Inflammatory macrophage treated with lipopolysaccharide for 1 hour (primary cell): ENCODE data around the gene STAG1.
"Not testable (repeated sequence)": the region's sequence is repeated elsewhere in the genome, so short reads cannot be mapped to it uniquely, and the experiment has no call there.

Source experiments
- DNase-seq, 2 donors: peaks; one replicate each; pipeline ENCODE4 v3.0.0-alpha.2; 2020 to 2022

STAG1 gene

DNA sequence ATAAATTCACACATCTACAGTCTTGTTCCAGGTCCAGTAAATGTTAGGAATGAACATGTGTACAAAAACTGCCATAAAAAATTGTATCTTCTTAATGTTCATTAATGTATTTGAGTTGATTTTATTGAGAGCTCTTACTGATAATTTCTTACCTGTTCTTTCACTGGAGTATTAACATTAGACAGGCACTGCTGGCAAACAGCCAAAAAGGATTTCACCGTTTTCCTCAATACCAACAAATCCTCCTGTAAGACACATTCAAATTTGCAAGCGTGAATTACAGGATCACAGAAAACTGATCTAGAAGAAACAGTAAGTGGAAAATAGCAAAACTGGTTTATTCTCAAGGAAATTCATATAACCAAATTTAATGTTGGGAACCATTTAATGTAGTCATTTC lies 374.7 kb downstream of the STAG1 start:
- DNase-seq: no peak

DNA sequence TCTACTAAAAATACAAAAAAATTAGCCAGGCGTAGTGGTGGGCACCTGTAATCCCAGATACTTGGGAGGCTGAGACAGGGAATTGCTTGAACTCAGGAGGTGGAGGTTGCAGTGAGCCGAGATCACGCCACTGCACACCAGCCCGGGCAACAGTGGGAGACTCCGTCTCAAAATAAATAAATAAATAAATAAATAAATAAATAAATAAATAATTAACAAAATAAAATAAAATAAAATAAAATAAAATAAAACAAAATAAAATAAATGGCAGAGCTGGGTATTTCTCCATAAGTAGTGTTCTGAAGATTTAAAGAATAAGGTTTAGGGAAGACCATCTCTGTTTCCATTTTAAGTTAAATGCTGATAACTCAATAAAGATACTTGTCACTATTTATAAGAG lies 376.4 kb downstream of the STAG1 start:
- not testable (repeated sequence) for DNase-seq

DNA sequence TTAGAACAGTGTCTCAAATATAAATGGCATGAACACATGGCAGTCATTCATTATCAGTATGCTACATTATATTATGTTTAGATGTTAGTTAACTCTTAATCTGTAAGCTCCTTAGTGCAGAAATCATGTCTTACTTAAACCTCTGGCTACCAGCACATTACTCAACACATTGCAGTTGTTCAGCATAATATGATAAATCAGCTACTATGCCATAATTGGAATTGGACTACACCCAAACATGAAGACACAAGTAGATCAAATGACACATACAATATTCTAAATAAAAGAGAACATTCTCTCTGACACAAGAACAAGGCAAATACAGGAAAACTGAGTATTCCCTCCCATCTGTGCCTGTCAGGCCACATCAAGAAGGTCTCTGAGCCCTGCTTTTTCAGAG lies 385.9 kb downstream of the STAG1 start:
- DNase-seq: no peak

DNA sequence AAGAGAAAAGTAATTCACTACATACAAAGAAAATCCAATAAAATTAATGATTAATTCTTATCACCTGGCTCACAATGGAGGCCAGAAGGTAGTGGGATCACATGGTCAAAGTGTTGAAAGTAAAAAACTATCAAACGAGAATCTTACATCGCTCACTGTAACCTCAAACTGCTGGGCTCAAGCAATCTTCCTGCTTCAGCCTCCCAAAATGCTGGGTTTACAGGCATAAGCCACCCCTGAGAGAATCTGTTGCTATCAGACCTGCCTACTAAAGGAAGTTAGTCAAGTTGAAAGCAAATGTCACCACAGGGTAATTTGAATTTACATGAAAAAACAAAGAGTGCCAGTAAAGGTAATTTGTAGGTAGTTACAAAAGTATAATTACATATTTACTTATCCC lies 398.7 kb downstream of the STAG1 start:
- DNase-seq: no peak

DNA sequence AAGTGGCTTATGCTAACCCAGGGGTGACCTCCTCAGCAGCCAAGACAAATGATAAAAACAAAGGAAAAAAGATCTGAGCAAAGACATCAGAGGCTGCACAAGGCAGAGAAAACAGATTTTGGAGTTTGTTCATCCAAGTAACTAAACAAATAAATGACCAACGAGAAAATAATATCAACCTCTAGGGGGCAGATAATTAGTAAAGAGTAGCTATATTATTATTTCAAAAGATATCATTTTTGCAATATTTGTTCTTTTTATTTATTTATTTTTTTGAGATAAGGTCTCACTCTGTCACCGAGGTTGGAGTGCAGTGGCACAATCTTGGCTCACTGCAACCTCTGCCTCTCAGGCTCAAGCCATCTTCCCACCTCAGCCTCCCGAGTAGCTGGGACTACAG lies 400.3 kb downstream of the STAG1 start:
- DNase-seq: peak in 1 of 2 donors; percentile 8

DNA sequence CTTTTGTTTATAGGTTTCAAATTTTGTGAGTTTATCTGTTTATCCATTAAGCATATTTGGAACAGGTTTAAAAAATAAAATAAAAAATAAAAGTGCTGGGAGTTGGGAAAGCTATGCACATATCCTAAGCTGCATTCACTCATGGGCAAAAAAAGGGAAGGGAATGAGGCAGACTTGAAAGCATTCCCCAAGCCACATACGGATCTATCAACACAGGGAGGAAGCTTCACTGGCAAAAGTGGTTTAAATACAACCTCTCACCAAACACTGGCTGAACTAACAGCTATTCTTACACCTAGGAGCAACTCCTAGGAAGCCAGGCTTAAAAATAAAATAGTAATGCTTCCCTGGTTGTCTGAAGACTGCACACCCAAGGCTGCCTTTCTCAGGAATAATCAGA lies 400.8 kb downstream of the STAG1 start:
- DNase-seq: no peak

DNA sequence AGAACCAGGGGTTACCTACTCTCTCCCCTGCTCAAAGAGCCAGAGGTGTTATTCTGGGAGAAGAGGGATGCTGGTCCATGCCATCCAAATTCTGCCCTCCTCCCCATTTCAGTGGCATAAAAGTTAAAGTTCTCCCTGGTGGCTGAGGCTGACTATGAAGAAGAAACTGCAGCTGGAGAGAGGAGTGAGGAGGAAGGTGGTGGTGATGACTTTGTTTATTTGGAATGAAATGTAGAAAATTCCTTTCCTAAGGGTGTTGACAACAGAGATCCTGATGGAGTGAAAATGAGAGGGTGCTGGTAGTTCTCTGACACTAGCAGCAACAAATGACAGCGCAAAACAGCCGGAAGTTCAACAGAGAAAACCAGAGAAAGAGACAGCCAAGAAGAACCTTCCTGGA lies 401.6 kb downstream of the STAG1 start:
- no peak for DNase-seq

DNA sequence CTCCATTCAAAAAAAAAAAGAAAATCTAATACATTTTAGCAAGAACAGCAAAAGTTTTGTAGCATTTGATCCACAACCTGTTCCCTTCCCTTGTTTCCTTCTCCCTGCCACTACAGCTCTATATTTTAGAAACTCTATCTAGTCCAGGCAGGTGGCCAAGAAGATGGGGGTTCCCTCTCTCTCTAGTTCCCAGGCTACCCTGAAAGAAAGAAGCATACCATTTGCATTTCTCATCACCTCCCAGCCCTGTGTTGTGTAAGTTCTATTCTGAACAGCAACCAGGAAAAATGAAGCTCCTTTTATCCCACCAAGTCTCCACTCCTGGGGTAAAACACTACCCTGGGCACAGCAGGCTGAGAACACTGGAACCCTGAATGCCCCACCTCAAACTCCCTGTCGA lies 402.0 kb downstream of the STAG1 start:
- DNase-seq: no peak

DNA sequence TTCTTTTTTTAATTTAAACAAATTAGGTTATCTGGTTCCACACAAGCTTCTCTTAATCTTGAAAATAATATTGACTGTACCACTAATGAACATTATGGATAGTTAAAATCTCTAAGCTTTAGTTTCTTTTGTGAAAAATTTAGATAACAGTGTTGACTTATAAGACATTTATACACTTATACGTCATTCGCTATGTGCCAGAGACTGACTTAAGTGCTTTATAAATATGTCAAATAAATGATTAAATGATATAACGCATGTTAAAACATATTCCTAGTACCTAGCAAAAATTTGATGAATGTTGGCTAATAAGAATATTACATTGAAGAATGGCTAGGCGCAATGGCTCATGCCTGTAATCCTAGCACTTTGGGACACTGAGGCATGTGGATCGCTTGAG lies 405.7 kb downstream of the STAG1 start:
- no peak for DNase-seq

DNA sequence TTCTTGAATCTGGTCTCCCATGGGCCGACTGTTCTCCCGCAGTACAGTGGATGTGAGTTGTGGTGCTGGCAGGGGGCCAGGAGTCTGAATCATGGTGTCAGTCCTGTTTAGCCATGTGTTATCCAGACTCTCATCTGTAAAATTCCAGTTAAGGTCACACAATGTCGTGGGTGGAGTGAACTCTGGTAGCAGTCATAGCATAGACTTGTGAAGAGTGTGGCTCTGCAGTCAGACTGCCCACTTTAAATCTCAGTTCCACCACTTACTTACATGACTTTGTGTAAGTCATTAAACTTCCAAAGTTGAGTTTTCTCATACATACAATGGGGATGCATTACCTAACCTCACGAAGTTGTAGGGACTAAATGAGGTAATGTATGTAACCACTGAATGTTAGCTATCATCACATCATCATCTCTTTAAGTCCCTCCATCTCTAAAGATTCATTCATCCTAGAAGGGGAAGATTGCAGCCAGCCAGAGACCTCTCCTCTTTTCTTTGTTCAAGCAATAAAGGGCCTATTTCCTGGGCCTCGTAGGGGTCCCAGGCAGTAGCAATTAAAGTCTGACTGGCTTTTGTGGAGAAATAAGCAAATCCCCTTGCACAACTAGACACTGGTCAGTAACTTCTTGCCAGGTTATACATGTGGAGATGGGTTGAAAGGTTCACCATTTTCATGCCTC lies 408.2 kb downstream of the STAG1 start:
- peak in 1 of 2 donors; percentile 5 for DNase-seq

DNA sequence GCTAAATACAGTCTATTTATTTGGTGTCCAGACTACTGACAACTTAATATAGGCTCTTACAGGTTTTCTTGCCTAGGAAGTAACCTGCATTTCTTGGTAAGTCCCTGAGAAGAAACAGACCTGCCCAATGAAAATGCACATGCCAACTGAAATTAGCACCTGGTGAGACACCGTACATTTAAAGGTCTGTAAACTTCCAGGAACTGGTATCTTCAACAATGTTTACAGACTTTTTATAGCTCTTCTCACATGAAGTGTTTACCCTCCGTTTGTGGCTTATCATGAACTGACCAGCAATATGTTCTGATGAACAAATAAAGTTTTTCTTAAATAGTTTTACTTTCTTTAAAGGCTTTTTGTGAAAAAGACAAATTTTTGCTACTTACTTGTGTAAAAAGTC lies 408.7 kb downstream of the STAG1 start:
- no peak for DNase-seq

DNA sequence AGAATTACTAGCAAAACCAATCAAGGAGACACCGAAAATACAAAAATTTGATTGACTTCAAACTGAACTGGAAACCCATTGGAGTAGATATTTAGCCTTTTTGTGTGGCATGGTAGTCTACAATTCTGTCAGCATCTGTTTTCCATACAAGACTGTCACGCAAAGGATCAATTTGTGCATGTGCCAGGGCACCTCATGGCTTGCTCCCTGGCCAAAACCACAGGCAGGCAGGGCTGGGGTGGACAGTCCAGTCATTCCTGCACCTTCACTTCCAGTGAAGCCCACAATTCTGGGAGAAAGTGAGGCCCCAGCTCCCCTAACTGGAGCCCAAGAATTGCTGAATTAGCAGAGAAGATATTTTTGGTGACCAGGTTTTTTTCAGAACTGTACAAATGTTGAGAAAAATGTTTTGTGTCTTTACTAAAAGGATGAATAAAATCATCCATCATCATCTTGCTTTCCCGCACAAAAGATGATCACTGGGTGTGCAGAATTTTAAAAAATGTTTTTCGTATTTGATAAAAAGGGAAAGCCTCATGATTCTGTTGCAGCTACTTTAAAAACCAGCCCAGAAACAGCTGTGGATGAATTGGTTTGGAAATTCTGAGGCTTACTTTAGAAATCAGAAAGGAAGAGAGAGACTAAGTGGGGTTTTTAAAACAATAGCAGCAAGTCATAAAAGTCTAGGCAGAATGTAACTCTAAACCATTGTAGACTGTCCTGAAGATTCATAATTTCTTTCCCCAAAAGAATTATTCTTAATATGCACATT lies 415.7 kb downstream of the STAG1 start:
- DNase-seq: no peak

DNA sequence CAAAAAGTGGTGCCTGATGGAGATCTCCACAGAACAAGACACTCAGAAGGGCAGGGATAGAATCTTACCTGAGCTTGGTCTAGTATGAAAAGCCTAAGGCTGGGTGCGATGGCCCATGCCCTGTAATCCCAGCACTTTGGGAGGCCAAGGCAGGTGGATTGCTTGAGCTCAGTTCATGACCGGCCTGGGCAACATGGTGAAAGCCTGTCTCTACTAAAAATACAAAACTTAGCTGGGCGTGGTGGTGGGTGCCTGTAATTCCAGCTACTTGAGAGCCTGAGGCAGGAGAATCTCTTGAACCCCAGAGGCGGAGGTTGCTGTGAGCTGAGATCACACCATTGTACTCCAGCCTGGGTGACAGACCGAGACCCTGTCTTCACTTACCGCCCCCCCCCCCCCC lies 417.5 kb downstream of the STAG1 start:
- DNase-seq: not testable (repeated sequence)

DNA sequence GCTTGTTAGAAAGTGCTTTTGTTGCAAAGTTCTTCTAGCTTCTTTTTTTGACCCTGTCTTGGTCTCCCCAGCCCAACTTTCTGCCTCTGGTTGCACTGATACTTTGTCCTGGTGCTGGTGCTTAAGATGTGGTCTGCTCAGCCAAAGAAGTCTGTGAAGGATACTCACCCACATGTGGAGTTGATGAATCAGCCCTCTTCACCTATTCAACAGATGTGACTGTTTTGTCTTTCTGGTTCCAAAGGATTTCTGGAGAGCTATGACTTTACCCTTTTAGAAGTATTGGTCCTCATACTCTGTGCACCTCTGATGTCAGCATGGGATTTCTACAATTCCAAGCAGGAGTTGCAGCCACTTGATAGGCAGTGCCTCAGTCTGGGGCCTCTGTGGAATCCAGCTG lies 418.0 kb downstream of the STAG1 start:
- DNase-seq: no peak

DNA sequence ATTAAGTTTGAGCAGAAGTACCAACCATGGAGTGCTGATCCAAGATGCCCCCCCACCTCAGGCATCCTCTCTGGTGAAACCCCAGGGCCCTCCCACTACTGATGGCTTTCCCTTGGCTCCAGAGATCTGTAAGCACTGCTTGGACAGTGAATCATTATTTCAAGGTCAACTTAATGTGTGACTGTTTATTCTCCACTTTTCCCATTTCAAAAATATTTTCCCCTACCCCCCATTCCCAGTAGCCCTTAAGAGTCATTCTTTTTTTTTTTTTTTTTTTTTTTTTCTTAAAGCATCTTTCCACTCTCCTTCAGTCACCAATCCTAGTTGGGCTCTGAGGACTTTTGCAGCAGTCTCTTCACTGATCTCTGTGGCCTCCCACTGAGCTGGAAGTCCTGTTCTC lies 419.4 kb downstream of the STAG1 start:
- DNase-seq: no peak

DNA sequence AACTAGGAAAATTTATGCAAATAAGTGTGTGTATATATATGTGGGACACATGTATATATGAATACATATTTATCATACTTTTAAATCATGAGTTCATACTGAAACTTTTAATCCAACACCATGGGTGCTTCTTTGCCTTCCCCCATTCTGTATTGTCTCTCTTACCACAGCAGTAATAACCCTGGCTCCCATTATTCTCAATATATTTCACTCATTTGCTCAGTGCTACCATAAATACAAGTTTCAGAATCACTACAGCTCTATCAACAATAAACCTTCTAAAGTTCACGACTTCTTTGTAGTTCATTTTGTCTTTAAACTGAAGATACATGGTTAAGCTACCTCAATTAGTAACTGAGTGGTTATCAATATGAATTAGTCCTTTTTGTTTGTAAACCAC lies 419.9 kb downstream of the STAG1 start:
- no peak for DNase-seq

DNA sequence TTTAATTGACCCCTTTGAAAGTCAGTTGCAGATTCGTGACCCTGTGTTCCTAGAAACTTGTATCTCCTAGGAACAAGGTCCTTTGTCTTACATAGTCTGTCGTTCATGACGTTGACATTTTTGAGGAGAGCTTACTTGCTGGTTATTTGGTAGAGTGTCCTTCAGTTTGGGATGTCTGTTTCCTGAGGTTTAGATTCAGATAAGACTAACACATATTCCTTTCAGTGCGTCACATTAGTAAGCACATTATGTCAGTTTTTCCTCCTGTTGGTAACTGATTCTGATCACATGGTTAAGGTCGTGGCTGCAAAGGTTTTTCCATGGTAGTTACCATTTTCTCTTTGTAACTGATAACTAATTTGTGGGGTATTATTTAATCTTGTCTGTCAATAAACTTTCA lies 421.3 kb downstream of the STAG1 start:
- DNase-seq: no peak

DNA sequence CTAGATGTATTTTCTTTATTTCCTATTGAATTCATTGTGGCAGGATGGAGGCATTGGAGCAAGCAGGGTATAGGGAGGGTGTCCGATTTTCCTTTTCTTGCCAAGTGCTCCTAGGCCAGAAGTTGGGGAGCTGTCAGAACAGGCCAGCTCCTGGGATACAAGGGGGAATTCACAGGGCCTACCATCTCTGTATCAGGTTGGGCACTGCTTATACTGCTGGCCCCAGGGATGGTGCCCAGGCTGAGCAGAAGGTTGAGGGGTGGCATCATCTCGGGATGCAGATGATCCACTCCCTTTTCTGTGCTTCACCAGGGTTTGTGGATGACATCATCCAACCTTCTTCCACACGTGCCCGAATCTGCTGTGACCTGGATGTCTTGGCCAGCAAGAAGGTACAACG lies 422.6 kb downstream of the STAG1 start:
- DNase-seq: no peak

DNA sequence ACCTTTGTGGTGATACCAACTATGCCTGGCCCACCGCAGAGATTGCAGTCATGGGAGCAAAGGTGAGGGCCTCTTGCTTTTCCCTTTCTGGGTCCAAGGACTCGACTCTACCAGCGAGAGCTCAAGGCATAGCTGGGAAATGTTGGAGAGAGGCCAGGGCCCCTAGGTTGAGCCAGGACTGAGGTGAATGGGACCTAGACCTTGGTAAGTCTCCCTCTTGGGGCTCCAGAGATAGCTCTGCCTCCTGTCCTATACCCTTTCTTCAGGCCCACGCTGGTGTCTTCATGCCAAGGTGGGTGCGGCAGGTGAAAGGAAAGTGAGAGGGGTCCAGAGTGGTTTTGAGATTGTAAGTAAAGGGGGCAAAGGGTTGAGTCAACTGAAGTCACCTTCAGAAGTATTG lies 424.5 kb downstream of the STAG1 start:
- no peak for DNase-seq

DNA sequence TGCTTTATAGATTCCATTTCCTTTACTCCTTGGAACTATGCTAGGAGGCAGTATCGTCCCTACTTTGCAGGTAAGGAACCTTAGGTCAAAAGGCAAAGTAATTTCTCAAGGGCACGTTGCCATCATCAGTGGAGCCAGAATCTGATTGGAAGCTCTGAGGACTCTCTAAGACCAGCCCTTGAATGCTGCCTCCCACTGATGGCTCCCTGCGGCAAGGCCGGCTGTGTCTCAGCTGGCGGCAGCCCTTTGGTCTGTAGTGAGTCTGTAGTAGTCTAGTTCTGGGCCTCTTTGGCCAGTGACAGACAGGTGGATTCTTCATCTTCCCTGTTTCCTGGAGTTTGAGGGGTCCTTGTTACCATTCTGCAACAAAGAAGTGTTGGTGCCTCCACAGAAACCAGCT lies 425.9 kb downstream of the STAG1 start:
- no peak for DNase-seq

DNA sequence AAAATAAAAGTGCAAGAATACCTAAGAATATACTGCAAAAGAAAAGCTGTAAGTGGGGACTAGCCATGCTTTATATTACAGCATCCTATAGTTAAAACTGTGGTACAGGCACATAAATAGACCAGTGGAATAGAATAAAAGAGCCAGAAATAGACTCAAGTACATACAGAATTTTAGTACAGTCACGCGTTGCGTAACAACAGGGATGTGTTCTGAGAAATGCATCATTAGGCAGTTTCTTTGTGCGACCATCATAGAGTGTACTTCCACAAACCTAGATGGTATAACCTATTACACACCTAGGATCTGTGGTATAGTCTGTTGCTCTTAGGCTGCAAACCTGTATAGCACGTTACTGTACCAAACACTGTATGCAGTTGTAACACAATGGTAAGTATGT lies 440.2 kb downstream of the STAG1 start:
- DNase-seq: no peak

DNA sequence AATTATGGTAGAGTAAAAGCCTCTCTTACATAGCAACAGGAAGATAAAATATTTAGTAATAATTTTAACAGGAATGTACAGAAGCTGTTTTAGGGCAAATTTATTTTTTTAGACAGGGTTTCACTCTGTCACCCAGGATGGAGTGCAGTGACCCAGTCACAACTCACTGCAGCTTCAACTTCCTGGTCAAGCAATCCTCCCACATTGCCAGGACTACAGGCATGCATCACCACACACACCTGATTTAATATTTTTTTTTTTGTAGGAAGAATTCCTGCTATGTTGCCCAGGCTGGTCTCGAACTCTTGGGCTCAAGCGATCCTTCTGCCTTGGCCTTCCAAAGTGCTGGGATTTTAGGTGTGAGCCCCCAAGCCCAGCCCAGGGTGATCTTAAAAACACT lies 440.9 kb downstream of the STAG1 start:
- no peak for DNase-seq

DNA sequence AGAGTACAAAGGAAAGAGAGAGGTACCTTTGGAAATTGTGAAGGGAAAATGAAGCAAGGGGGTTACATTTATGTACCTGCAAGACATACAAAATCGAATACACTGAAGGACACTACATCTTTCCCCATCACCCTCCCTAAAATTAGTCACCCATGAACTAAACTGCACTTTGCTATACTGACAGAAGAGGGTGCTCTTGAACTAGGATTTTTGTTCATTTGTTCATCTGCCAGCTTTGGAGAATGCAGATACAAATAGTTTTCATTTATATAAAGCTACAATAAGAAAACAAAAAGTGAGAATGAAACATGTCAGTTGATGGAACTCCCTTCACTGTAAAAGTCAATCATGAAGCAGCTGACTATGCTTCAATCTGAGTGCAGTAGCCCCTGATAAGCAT lies 446.3 kb downstream of the STAG1 start:
- DNase-seq: peak in 1 of 2 donors; percentile 8

DNA sequence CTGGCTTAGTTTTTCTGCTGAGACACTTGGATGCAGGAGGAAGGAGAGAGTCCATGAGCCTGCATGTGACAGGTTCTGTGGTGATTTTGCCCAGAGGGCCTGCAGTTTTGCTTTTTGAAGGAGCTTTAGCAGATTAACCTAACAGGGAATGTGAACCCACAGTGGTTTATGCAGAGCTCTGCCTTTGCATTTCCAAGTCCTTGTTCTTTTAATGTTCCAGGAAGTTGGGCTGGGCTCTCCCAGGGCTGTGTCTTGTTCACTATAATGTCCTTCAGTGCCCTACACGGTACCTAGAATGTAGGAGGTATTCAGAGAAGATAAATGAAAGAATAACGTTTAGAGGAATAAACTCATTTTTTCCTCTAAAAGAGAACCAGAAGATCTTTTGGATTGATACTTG lies 451.7 kb downstream of the STAG1 start:
- no peak for DNase-seq

DNA sequence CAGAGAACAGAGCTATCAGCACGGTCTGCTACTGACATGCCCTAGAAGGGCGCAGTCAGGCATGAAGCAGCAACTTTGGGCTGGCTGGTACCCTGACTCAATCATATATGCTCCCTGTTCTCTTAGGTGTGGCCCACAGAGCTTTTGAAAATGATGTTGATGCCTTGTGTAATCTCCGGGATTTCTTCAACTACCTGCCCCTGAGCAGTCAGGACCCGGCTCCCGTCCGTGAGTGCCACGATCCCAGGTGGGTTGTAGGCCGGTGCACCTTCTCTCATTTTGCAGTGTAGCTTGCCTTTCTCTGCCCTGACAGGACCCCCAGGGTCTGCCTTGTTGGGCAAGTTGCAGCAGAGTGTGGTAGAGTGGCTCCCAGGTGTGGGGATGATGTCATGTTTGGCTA lies 454.4 kb downstream of the STAG1 start:
- no peak for DNase-seq
